CD14-positive monocyte (primary cell): Measurements from ENCODE around the gene RAB4B. TPM values are rescaled to one million over a fixed set of nuclear protein-coding genes. Genes with fewer than 3 reads are reported as not detected.

Experiments
- DNase-seq, 3 donors: peaks; one replicate each; pipeline ENCODE4 v3.0.0-alpha.2; 2011 to 2022
- H2AFZ ChIP-seq: 2 replicates; pipeline ENCODE4 v1.6.0; 2012; ENCODE audit warnings: mild to moderate bottlenecking, low read depth, low read length, inconsistent platforms; ENCODE audit not compliant: insufficient read depth, poor library complexity, severe bottlenecking
- H3K27ac ChIP-seq, 2 donors: 1 replicate in 1 of 2; 2 replicates in 1 of 2; pipeline ENCODE4 v1.5.1; 2012 to 2013; ENCODE audit warnings: low read length in 2 of 2, control low read depth in 1 of 2, inconsistent platforms in 1 of 2, low read depth in 1 of 2, mild to moderate bottlenecking in 1 of 2
- H3K27me3 ChIP-seq, 2 donors: one replicate each; pipeline versions ENCODE4 v1.6.0 to v1.6.1; 2011 to 2013; ENCODE audit warnings: low read length in 2 of 2; ENCODE audit not compliant: control insufficient read depth in 2 of 2, insufficient read depth in 2 of 2
- H3K36me3 ChIP-seq, 2 donors: replicated peaks in 1 of 2; 1 replicate in 1 of 2; 2 replicates in 1 of 2; pipeline versions ENCODE4 v1.5.1 to v1.6.1; 2012 to 2013; ENCODE audit warnings: low read length in 2 of 2, control low read depth in 1 of 2, inconsistent platforms in 1 of 2, mild to moderate bottlenecking in 1 of 2; ENCODE audit not compliant: insufficient read depth in 2 of 2, control insufficient read depth in 1 of 2
- H3K4me1 ChIP-seq, 2 donors: 1 replicate in 1 of 2; 2 replicates in 1 of 2; pipeline versions ENCODE4 v1.5.1 to v1.6.1; 2012 to 2013; ENCODE audit warnings: low read length in 2 of 2, control low read depth in 1 of 2, inconsistent platforms in 1 of 2, mild to moderate bottlenecking in 1 of 2, moderate library complexity in 1 of 2; ENCODE audit not compliant: insufficient read depth in 2 of 2, control insufficient read depth in 1 of 2
- H3K4me2 ChIP-seq: replicated peaks from 2 replicates; pipeline ENCODE3; 2012; ENCODE audit warnings: low read length, moderate library complexity, mild to moderate bottlenecking; ENCODE audit not compliant: poor library complexity, severe bottlenecking; ENCODE audit errors: extremely low read depth
- H3K4me3 ChIP-seq, 3 experiments: fragments of 200-600 bp in 1 of 3; sonication (generic) in 1 of 3; replicated peaks in 1 of 3; 1 replicate in 2 of 3; 2 replicates in 1 of 3; pipeline ENCODE4 v1.5.1; 2011 to 2013; ENCODE audit warnings: low read length in 3 of 3, mild to moderate bottlenecking in 3 of 3, control low read depth in 2 of 3, low read depth in 2 of 3, inconsistent platforms in 1 of 3, moderate library complexity in 1 of 3
- H3K79me2 ChIP-seq: 2 replicates; pipeline ENCODE4 v1.6.0; 2012; ENCODE audit warnings: mild to moderate bottlenecking, control low read depth, inconsistent platforms, low read length, moderate library complexity; ENCODE audit not compliant: insufficient read depth
- H3K9ac ChIP-seq: 2 replicates; pipeline ENCODE4 v1.6.0; 2017; ENCODE audit warnings: low read length, mild to moderate bottlenecking; ENCODE audit not compliant: insufficient read depth, poor library complexity, severe bottlenecking
- H3K9me3 ChIP-seq, 2 donors: replicated peaks in 1 of 2; 1 replicate in 1 of 2; 2 replicates in 1 of 2; pipeline versions ENCODE4 v1.5.1 to v1.6.1; 2012 to 2013; ENCODE audit warnings: low read length in 2 of 2, control low read depth in 1 of 2; ENCODE audit not compliant: control insufficient read depth in 1 of 2, insufficient read depth in 1 of 2
- H4K20me1 ChIP-seq: 2 replicates; pipeline ENCODE4 v1.6.0; 2012; ENCODE audit warnings: mild to moderate bottlenecking, low read length, control low read depth, moderate library complexity; ENCODE audit not compliant: insufficient read depth
- H3K27ac Mint-ChIP-seq, 7 donors: one replicate each; pipeline ENCODE4 v1.8.0; 2020; ENCODE audit warnings: mild to moderate bottlenecking in 7 of 7, mixed read lengths in 7 of 7, moderate library complexity in 6 of 7, inconsistent platforms in 2 of 7
- H3K27me3 Mint-ChIP-seq, 3 donors: one replicate each; pipeline ENCODE4 v1.8.0; 2021 to 2022; ENCODE audit warnings: low read depth in 3 of 3, mild to moderate bottlenecking in 3 of 3, mixed read lengths in 3 of 3, moderate library complexity in 3 of 3, inconsistent platforms in 1 of 3
- H3K36me3 Mint-ChIP-seq, 2 donors: one replicate each; pipeline ENCODE4 v1.8.0; 2020; ENCODE audit warnings: mixed read lengths in 2 of 2, inconsistent platforms in 1 of 2, mild to moderate bottlenecking in 1 of 2
- H3K4me1 Mint-ChIP-seq: one replicate; pipeline ENCODE4 v1.8.0; 2020; ENCODE audit warnings: mild to moderate bottlenecking, mixed read lengths
- H3K4me3 Mint-ChIP-seq, 2 donors: one replicate each; pipeline ENCODE4 v1.8.0; 2020; ENCODE audit warnings: mild to moderate bottlenecking in 2 of 2, mixed read lengths in 2 of 2, moderate library complexity in 1 of 2
- H3K9me3 Mint-ChIP-seq, 7 donors: one replicate each; pipeline ENCODE4 v1.8.0; 2020 to 2022; ENCODE audit warnings: mixed read lengths in 7 of 7, mild to moderate bottlenecking in 6 of 7, moderate library complexity in 6 of 7, inconsistent platforms in 2 of 7
- CTCF ChIP-seq: fragments of 200-600 bp; IDR thresholded peaks from one replicate; pipeline ENCODE4 v1.8.0; 2022; ENCODE audit warnings: antibody characterized with exemption, mild to moderate bottlenecking
- WGBS: methylation state at CpG from one replicate; pipeline ENCODE4 v1.1.5; 2013; ENCODE audit warnings: missing lambda C conversion rate; ENCODE audit not compliant: insufficient coverage; 5-methylcytosine and 5-hydroxymethylcytosine counted together
- intact Hi-C, 2 donors: fragments of 100-400 bp; cut with micrococcal nuclease; formaldehyde crosslinking; loops; one replicate each; pipeline versions ENCODE4 v1.15.0 to v1.15.1; 2023
- polyA plus RNA-seq, 3 donors: library from polyadenylated mRNA; depleted of rRNA in 1 of 3; unstranded in 2 of 3; stranded (reverse) in 1 of 3; fragments of 300-500 nt in 2 of 3; fragments of >200 nt in 1 of 3; fragmentation: Illumina TruSeq in 2 of 3; gene quantifications; 1 replicate in 2 of 3; 2 replicates in 1 of 3; pipeline ENCODE4 v1.2.3, GENCODE V29; 2012 to 2021

Gene RAB4B
- polyA plus RNA-seq, 3 donors = 89.4 to 132 (median 108) TPM

DNA sequence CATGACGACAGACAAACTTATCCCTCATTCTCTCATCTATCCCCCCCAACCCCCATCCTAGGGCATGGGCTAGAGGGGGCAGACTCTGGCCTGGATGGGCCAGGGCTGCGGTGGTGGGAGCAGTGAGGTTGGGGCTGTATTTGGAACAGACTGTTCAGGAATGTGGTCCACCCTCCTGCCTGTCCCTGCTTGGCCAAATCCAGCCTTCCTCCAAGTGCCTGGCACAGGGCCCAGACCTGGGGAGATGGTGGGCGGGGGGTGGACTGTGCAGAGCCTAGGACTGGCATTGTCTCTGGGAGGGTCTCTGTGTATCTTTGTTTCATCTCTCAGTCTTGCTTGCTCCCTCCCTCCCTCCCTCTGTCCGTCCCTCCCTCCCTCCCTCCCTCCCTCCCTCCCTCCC lies 35.1 kb downstream of the RAB4B start:
- no peak overlapping the region for H2AFZ ChIP-seq
- intact Hi-C loops = loop anchor here (5.0 kb wide), 2 partner anchors 36 to 319 kb away; partner anchors contain the start of genes MIA (in 1 of the 2) and RAB4B (in 1 of the 2)
- H4K20me1 ChIP-seq = peaks cover 19% of the 10 kb centered on the region
- H3K36me3 Mint-ChIP-seq = peaks cover 13 to 19% of the 10 kb centered on the region in 2 donors
- peaks cover 0 to 1% (median 0%) of the 10 kb centered on the region in 7 donors for H3K9me3 Mint-ChIP-seq
- H3K9me3 ChIP-seq = no peaks in the 10 kb centered on the region
- no peak for DNase-seq
- H3K4me3 Mint-ChIP-seq = peak overlapping the region in 1 of 2 donors; percentile 15
- peaks cover 26 to 35% of the 10 kb centered on the region in 2 donors for H3K4me1 ChIP-seq
- peaks cover 45% of the 10 kb centered on the region for H3K4me1 Mint-ChIP-seq
- H3K79me2 ChIP-seq = peaks cover 4% of the 10 kb centered on the region
- no CpG with 5 or more reads among the region's 4 CpGs for WGBS
- H3K27me3 ChIP-seq = peaks cover 0 to 5% of the 10 kb centered on the region in 2 donors
- peaks cover 10 to 31% (median 25%) of the 10 kb centered on the region in 3 donors for H3K27me3 Mint-ChIP-seq
- H3K27ac ChIP-seq = no peak overlapping the region
- H3K4me3 ChIP-seq = no peak overlapping the region
- no peak overlapping the region for H3K4me2 ChIP-seq
- no peak for TF ChIP-seq CTCF
- no peak overlapping the region for H3K9ac ChIP-seq
- H3K27ac Mint-ChIP-seq = no peak overlapping the region
- peaks cover 11 to 15% of the 10 kb centered on the region in 2 donors for H3K36me3 ChIP-seq

DNA sequence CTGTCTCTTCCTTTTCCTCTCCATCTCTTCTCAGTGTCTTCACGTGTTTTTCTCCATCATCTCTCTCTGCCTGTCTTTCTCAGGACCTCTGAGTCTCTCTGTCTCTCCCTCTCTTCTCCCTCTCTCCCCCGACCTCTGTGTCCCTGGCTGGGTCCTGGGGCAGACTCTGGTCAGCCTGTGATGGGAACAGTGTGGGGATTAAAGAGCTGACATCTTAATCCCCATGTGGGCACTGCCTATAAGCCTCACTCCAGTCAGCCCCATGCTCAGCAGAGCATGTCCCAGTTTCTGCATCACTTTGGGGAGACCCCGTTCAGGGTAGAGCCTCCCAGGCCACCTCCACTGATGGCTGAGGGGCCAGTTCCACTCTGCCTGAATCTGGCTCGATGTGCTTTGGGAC lies 37.2 kb downstream of the RAB4B start:
- Histone ChIP-seq H4K20me1 (peaks cover under 1% of the 10 kb centered on the region), H3K4me2 (no peak overlapping the region), H2AFZ (no peak overlapping the region), H3K79me2 (no peaks in the 10 kb centered on the region), H3K36me3 (no peaks in the 10 kb centered on the region), H3K27ac (no peak overlapping the region), H3K4me3 (no peak overlapping the region), H3K4me1 (peaks cover 32 to 42% of the 10 kb centered on the region in 2 donors), H3K9me3 (no peaks in the 10 kb centered on the region), H3K9ac (no peak overlapping the region), H3K27me3 (peaks cover 0 to 5% of the 10 kb centered on the region in 2 donors)
- H3K4me3 Mint-ChIP-seq = peak overlapping the region in 1 of 2 donors; percentile 6
- intact Hi-C loops = loop anchor here in 1 of 2 donors (5.0 kb wide), 1 partner anchor 153 kb away; no protein-coding TSS in a partner anchor
- peaks cover 2 to 4% of the 10 kb centered on the region in 2 donors for H3K36me3 Mint-ChIP-seq
- peak overlapping the region in 1 of 7 donors; percentile 58 for H3K27ac Mint-ChIP-seq
- DNase-seq = no peak
- peaks cover 13 to 31% (median 25%) of the 10 kb centered on the region in 3 donors for H3K27me3 Mint-ChIP-seq
- 86% methylated on average over 3 of the region's 4 CpGs for WGBS
- peaks cover 0 to 1% (median 0%) of the 10 kb centered on the region in 7 donors for H3K9me3 Mint-ChIP-seq
- peaks cover 47% of the 10 kb centered on the region for H3K4me1 Mint-ChIP-seq
- TF ChIP-seq CTCF = no peak
